GM23338 (cell line): ENCODE data around the gene TLE1.

Experiments used
- CREB1 ChIP-seq: fragments of 250-450 bp; sonication (Bioruptor Pico); IDR thresholded peaks from 2 replicates; pipeline ENCODE4 v1.5.0; 2020; ENCODE audit warnings: low read depth, mild to moderate bottlenecking, moderate library complexity
- CTCF ChIP-seq, 2 experiments: fragments of 200-600 bp in 1 of 2; sonication (generic) in 1 of 2; conservative IDR thresholded peaks; 2 replicates each; pipeline versions ENCODE4 v1.5.1 to v1.6.1; 2016 to 2017; ENCODE audit warnings: antibody characterized with exemption in 2 of 2, low read depth in 2 of 2, mild to moderate bottlenecking in 2 of 2, moderate library complexity in 1 of 2
- EZH2 ChIP-seq: fragments of 200-600 bp; sonication (generic); IDR thresholded peaks from one replicate; pipeline ENCODE4 v1.8.0; 2017; ENCODE audit warnings: antibody characterized with exemption, mild to moderate bottlenecking, low read depth; ENCODE audit not compliant: unreplicated experiment
- EZH2phosphoT487 ChIP-seq: fragments of 200-600 bp; sonication (generic); IDR thresholded peaks from one replicate; pipeline ENCODE4 v1.8.1; 2018; ENCODE audit warnings: antibody characterized with exemption; ENCODE audit not compliant: unreplicated experiment
- JUNB ChIP-seq: IDR thresholded peaks from one replicate; pipeline ENCODE4 v1.6.1; 2016; ENCODE audit warnings: antibody characterized with exemption; ENCODE audit not compliant: unreplicated experiment
- NANOG ChIP-seq: IDR thresholded peaks from 2 replicates; pipeline ENCODE4 v1.6.1; 2016; ENCODE audit warnings: antibody characterized with exemption, borderline replicate concordance
- POLR2AphosphoS5 ChIP-seq: IDR thresholded peaks from 2 replicates; pipeline ENCODE4 v1.6.1; 2016; ENCODE audit warnings: antibody characterized with exemption, low read depth
- REST ChIP-seq: IDR thresholded peaks from one replicate; pipeline ENCODE4 v1.6.1; 2018; ENCODE audit warnings: antibody characterized with exemption; ENCODE audit not compliant: unreplicated experiment
- STAT1 ChIP-seq: IDR thresholded peaks from one replicate; pipeline ENCODE4 v1.6.1; 2016; ENCODE audit warnings: antibody characterized with exemption; ENCODE audit not compliant: unreplicated experiment
- ZNF114 ChIP-seq: fragments of 250-450 bp; sonication (Bioruptor Pico); IDR thresholded peaks from 2 replicates; pipeline ENCODE4 v1.5.0; 2020; ENCODE audit warnings: mild to moderate bottlenecking, moderate library complexity
- ZNF331 ChIP-seq: fragments of 250-450 bp; sonication (Bioruptor Pico); IDR thresholded peaks from 2 replicates; pipeline ENCODE4 v1.5.0; 2020; ENCODE audit warnings: low read depth, mild to moderate bottlenecking, moderate library complexity
- ZNF462 ChIP-seq: fragments of 250-450 bp; sonication (Bioruptor Pico); IDR thresholded peaks from 2 replicates; pipeline ENCODE4 v1.5.0; 2020; ENCODE audit warnings: mild to moderate bottlenecking, moderate library complexity
- TF ChIP-seq, protein P1 (sequence below): IDR thresholded peaks from 2 replicates; pipeline ENCODE4 v1.6.1; 2016; ENCODE audit warnings: antibody characterized with exemption

DNA sequence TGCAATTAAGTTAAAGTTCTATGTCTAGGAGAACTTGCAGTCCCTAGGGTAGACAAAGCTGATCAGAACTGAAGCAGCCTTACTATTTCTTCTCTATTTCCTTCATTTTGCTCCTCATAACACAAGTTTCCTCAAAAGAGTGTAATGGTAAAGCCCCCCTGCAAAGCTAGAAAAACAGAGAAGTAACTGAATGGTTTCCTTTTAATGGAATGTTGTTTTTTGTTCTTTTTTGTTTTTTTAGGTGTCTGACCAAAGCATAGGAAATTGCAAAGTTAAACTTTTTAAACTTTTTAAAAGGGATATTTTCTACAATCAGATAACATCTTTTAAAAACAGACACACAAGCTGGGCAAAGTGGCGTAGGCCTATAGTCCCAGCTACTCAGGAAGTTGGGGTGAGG is 145.7 kb downstream of the TLE1 start:
- TF ChIP-seq CTCF (conservative IDR thresholded peaks at IDR 0.05; ENCODE audit: low read depth in 2 of 2), result no peak
- TF ChIP-seq EZH2, result no peak
- no peak for TF ChIP-seq REST
- no peak for TF ChIP-seq EZH2phosphoT487
- no peak for TF ChIP-seq POLR2AphosphoS5
- no peak for TF ChIP-seq ZNF462 (CRISPR knock-in tag)
- TF ChIP-seq, protein P1, sequence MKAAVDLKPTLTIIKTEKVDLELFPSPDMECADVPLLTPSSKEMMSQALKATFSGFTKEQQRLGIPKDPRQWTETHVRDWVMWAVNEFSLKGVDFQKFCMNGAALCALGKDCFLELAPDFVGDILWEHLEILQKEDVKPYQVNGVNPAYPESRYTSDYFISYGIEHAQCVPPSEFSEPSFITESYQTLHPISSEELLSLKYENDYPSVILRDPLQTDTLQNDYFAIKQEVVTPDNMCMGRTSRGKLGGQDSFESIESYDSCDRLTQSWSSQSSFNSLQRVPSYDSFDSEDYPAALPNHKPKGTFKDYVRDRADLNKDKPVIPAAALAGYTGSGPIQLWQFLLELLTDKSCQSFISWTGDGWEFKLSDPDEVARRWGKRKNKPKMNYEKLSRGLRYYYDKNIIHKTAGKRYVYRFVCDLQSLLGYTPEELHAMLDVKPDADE, result no peak
- TF ChIP-seq JUNB, result no peak
- no peak for TF ChIP-seq ZNF114 (CRISPR knock-in tag)
- no peak for TF ChIP-seq STAT1
- no peak for TF ChIP-seq ZNF331
- TF ChIP-seq CREB1 (CRISPR knock-in tag), result no peak
- no peak for TF ChIP-seq NANOG
